Skeletal muscle cell (primary cell): ENCODE results near the gene PLEKHH2.
A peak's percentile ranks its signal among the peaks of the same experiment; 100 is the strongest.

ENCODE experiments used
- DNase-seq: peaks from one replicate; pipeline ENCODE4 v3.0.0-alpha.2; 2010; ENCODE audit warnings: low read depth
- H3K4me3 ChIP-seq: 2 replicates; pipeline ENCODE4 v1.5.1; 2011; ENCODE audit warnings: low read depth, mild to moderate bottlenecking, control low read depth, low read length, moderate library complexity

Gene PLEKHH2

DNA sequence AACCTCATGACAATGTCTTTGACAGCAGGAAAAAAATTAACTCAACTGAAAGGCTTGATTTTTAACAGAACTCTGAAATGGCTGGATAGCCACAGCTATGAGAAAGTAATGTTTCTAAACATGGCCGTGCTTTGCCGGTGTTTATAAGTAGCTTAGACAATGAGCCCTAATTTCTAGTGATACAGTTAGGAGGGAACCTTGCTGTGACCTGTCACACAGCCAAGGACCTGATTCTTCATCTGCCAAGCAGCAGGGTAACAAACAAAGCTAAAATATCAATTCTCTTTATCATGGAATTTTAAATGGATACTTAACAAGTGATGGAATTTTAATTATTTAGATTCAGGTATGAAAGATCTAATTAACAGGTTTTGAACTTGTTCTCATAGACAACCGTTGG, 112.5 kb downstream of the PLEKHH2 start:
- no peak overlapping the region for H3K4me3 ChIP-seq
- no peak for DNase-seq

- no peak overlapping the region for H3K4me3 ChIP-seq
- no peak for DNase-seq
Measured at GRCh38 chr2:43751476-43751990, 114.5 kb downstream of the PLEKHH2 start.

DNA sequence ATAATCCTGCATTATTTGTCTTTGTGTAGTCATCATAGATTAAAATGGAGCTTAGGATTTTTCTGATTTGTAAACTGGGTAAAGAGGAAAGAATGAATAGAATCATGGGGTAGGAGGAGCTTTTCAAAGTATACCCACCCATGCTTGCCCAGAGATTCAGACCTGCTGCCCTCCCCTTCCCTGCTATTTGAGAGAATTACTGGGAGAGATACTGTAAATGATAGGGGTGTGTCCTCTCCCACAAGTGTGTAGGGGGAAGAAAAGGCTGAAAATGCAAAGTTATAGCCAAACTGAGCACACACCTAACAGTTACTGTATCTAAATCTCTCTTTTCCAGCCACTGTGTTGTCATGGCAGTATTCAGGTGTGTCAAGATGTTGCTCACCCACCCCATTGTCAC, 115.2 kb downstream of the PLEKHH2 start:
- H3K4me3 ChIP-seq: no peak overlapping the region

DNA sequence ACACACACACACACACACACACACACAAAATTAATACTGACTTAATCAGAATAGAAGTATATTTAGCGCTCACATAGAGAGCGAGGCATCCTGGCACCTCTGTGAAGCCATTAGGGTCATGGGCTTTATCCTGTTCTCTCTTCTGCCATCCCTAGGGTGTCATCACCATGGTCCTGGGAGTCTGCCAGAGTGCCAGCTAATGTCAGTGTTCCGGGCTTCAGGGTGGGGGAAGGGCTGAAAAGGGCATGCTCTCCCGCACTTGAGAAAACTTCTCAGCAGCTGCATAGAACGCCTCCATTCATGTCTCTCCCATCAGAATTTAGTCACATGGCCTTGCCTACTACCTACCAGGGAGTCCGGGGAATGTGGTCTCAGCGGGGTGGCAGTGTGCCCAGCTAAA, 117.1 kb downstream of the PLEKHH2 start:
- H3K4me3 ChIP-seq: no peak overlapping the region
- DNase-seq: no peak

More for the DNA sequence above, 115.2 kb downstream of the PLEKHH2 start:
- no peak for DNase-seq

- peak; percentile 73 for DNase-seq
- no peak overlapping the region for H3K4me3 ChIP-seq
Measured at GRCh38 chr2:43758739-43759138, 121.7 kb downstream of the PLEKHH2 start.

DNA sequence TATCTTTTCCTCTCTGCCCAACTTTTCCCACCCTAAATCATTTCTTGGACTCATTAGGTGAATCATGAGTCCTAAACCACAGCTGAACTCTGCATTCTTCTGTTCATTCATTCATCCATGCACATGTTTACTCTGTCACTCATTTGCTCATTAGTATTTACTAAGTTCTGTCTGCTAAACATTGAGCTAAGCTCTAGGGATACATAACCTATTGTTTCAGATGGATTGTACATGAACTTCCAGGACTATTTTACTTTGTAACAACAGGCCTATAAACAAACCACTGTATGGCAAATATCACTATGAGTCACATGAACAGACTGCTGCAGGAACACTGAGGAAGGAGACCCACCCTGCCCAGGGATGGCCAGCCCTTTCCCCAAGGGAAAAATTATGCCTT, 122.1 kb downstream of the PLEKHH2 start:
- no peak overlapping the region for H3K4me3 ChIP-seq
- peak; percentile 84 for DNase-seq

GRCh38 chr2:43762286-43762685, 125.2 kb downstream of the PLEKHH2 start:
- DNase-seq: no peak
- no peak overlapping the region for H3K4me3 ChIP-seq

DNA sequence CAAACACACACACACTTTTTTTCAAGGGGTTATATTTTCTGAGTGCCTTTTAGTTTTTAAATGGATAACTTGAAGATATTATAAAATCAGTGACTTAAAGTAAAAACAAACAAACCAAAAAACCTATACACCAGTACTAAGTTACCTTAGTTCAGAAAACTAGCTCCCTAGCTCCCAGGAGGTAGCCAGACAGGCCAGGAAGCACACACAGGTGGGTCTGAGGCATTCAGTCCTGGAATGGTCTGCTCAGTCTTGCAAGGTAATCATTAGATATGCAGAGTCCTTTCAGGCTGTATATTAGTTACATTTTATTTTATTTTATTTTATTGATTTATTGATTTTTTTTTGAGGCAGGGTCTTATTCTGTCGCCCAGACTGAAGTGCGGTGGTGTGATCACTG, 126.0 kb downstream of the PLEKHH2 start:
- no peak for DNase-seq

DNA sequence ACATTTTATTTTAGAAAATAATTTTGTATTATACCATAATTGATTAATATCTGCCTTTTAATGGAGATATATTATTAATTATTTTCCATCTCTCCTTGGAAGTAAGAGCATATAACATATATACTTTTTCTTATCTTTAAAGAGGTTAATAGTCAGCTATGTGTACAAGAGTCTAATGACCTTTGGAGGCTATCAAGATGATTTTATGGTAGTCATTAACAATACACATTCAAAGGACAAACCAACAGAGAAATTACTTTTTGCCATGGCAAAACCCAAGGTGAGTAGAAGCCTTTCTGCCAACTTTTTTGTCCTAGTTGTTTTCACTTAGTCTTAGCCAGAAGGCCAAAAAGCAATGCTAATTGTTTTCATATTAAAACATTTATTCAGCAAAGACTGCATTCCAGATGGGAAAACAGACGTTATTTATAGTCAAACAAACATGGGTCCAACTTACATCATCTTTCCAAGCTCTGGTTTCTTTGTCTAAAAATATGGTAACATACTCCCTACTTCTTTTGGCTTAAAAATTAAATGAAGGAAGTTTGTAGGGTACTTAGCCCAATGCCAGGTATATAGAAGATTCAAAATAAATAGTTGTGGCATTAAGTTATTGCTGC, 127.1 kb downstream of the PLEKHH2 start:
- no peak overlapping the region for H3K4me3 ChIP-seq
- DNase-seq: no peak

More for the DNA sequence above, 126.0 kb downstream of the PLEKHH2 start:
- H3K4me3 ChIP-seq: no peak overlapping the region

DNA sequence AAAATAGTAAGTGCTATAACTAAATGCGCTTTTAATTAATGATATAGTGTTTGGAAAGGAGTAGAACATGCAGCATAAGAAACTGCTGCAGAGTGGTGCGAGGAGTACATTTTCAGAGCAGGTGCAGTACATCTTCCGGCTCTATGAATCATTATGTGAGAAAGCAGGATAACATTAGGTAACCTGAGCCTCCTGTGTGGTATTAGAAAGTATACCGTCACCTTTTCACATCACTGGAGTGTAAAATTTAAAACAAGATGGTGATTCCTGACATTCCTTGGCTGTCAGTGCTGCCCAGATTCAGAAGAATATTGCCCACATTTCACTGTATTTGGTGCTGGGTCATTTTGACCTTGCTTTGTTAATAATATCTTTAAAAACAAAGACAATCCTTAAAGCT, 128.9 kb downstream of the PLEKHH2 start:
- DNase-seq: no peak
- H3K4me3 ChIP-seq: no peak overlapping the region

DNA sequence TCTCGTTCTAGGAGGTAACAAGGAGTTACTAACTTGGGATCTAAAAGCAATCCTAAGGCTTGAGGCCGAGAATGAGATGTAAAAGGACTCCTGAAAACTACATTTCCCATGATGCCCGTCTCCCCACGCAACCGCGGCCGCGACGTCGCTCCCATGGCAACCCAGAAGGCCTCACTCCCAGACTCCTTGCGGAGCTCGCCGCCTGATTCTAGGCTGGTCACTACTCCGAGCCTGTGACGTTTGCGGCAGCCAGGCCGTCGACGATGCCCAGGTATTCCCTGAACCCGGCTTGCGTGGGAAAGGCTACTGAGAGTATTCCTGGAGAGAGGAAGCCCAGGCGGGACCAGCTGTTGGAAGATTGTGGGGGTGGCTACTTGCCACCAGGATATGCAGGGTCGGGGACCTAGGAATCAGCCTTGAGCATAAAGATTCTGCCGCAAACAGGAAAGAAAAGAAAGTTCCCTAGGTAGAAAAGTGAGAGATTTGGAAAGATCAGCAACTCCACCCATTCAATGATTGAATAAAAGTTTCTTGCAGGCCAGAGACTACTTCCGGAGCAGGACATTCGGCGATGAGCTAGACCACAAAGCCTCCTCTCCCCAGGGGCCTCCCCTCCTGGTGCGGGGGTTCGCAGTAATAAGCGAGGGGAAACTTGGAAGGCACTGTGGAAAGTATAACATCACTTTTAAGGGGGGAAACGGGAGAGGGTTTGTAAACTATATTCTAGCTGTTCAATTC, 137.0 kb downstream of the PLEKHH2 start, which contains the start of gene DYNC2LI1:
Gene DYNC2LI1 (plus strand): TSS at position 164 of the 738 bp plus-strand sequence. CDS start 100 bp downstream, at position 264.
- DNase-seq: peak; percentile 59

DNA sequence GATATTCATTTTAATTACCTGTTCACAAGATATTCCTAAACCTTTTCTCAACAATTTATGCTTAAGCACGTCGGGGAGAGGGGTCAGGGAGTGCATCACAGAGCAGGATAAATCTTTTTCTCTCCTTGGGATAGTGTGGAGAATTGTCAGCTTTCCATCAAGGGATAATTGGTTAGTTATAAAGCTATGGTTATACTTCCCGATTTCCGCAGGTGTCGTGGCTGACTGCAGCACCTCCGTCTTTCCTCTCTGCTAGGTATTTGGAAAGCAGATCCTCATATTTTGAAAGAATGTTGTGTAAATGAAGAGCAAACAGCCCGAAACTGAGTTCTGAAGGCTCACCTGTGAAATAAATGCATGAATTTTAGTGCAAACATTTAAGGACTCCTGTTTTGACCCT, 137.6 kb downstream of the PLEKHH2 start:
- peak overlapping the region; percentile 75 for H3K4me3 ChIP-seq
- no peak for DNase-seq

More for the DNA sequence above, 137.0 kb downstream of the PLEKHH2 start, which contains the start of gene DYNC2LI1:
- peak within 1 kb of the TSS; percentile 75 for H3K4me3 ChIP-seq

DNA sequence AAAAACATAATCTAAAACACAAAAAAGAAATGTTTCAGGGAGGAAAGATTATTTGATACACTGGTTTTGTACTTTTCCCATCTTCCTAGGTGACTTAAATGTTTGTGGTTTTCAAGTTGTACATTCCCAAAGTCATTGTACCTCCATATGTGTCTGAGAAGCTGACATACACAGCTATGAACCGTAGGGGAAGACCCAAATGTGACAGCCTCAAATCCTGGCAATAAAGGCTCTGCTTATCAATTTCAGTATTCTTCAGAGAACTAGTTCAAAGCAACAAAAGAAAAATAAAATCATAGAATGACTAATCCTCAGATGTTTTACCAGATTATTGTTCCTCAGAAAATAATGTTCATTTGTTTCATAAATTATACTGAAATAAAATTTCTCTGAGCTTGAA, 139.3 kb downstream of the PLEKHH2 start:
- H3K4me3 ChIP-seq: no peak overlapping the region
- no peak for DNase-seq

- DNase-seq: no peak
- no peak overlapping the region for H3K4me3 ChIP-seq
Measured at GRCh38 chr2:43777306-43777926, 140.4 kb downstream of the PLEKHH2 start.

GRCh38 chr2:43778233-43778632, 141.2 kb downstream of the PLEKHH2 start:
- H3K4me3 ChIP-seq: no peak overlapping the region
- no peak for DNase-seq

DNA sequence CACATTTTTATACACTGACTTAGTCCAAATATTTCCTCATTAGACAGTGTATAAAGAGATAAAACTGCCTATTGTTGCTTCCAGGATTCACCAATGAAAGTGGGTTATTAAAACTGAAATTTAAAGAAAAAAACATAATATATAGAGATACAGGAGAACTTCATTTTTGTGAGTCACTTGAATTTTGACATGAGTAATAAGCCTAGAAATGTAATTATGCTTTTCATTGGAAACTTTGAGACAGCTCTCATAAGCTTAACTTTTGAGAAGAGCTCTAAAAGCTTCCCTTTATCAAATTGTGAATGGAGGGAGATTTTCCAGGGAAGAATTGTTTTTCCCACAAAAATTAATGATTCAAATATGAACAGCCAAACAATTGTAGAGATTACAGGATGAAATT, 150.8 kb downstream of the PLEKHH2 start:
- no peak for DNase-seq
- no peak overlapping the region for H3K4me3 ChIP-seq

GRCh38 chr2:43788646-43789045, 151.6 kb downstream of the PLEKHH2 start:
- no peak for DNase-seq
- no peak overlapping the region for H3K4me3 ChIP-seq

DNA sequence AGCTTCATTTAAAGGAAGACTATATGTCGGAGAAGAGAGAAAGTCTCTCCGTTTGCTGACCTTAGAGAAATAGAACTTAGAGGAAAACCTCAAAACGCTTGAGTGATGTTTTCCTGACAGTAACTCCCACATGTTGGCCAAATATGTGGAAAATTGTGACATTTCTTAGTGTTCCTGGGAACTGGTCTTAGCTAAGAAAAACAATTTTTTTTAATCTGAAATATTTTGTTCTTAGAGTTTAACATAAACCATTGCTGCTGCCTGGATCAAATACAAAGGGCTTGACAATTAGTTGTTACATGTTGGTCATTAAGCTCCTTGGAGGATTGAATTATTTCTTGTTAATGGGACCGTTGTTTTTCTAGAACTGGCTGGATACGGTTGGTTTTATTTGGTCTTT, 153.1 kb downstream of the PLEKHH2 start:
- no peak overlapping the region for H3K4me3 ChIP-seq
- DNase-seq: no peak

GRCh38 chr2:43791035-43791765, 154.1 kb downstream of the PLEKHH2 start:
- no peak overlapping the region for H3K4me3 ChIP-seq
- no peak for DNase-seq

- H3K4me3 ChIP-seq: no peak overlapping the region
- DNase-seq: no peak
Measured at GRCh38 chr2:43792653-43793052, 155.6 kb downstream of the PLEKHH2 start.
